ENCODE results near the gene SUCLA2.
A peak's percentile ranks its signal among the peaks of the same experiment; 100 is the strongest.
"Not testable (repeated sequence)": the region's sequence is repeated elsewhere in the genome, so short reads cannot be mapped to it uniquely, and the experiment has no call there.

SUCLA2 gene

GRCh38 chr13:47991859-47992258, 9.2 kb downstream of the SUCLA2 start:
- DNase-seq (ENCODE audit: low spot score) = no peak

- no peak for DNase-seq (ENCODE audit: low spot score)
Measured at GRCh38 chr13:47990920-47991466, 10.1 kb downstream of the SUCLA2 start.

- DNase-seq (ENCODE audit: low spot score) = no peak
Measured at GRCh38 chr13:47990427-47990826, 10.6 kb downstream of the SUCLA2 start.

GRCh38 chr13:47983070-47983469, 18.0 kb downstream of the SUCLA2 start:
- no peak for DNase-seq (ENCODE audit: low spot score)

GRCh38 chr13:47976325-47976724, 24.7 kb downstream of the SUCLA2 start:
- no peak for DNase-seq (ENCODE audit: low spot score)

GRCh38 chr13:47964863-47965262, 36.2 kb downstream of the SUCLA2 start:
- DNase-seq (ENCODE audit: low spot score) = no peak

- no peak for DNase-seq (ENCODE audit: low spot score)
Measured at GRCh38 chr13:47962237-47962636, 38.8 kb downstream of the SUCLA2 start.

- no peak for DNase-seq (ENCODE audit: low spot score)
Measured at GRCh38 chr13:47959468-47960247, 41.4 kb downstream of the SUCLA2 start.

GRCh38 chr13:47957073-47957472, 44.0 kb downstream of the SUCLA2 start:
- DNase-seq (ENCODE audit: low spot score) = no peak

- no peak for DNase-seq (ENCODE audit: low spot score)
Measured at GRCh38 chr13:47955836-47956235, 45.2 kb downstream of the SUCLA2 start.

GRCh38 chr13:47949799-47950198, 51.3 kb downstream of the SUCLA2 start:
- no peak for DNase-seq (ENCODE audit: low spot score)

GRCh38 chr13:47945738-47946137, 55.3 kb downstream of the SUCLA2 start:
- no peak for DNase-seq (ENCODE audit: low spot score)

- not testable (repeated sequence) for DNase-seq (ENCODE audit: low spot score)
Measured at GRCh38 chr13:47945146-47945545, 55.9 kb downstream of the SUCLA2 start.

- no peak for DNase-seq (ENCODE audit: low spot score)
Measured at GRCh38 chr13:47934371-47934770, 66.7 kb downstream of the SUCLA2 start.

- DNase-seq (ENCODE audit: low spot score) = peak; percentile 11
Measured at GRCh38 chr13:47932950-47933923, 67.8 kb downstream of the SUCLA2 start.

- DNase-seq (ENCODE audit: low spot score) = no peak
Measured at GRCh38 chr13:47930649-47931165, 70.4 kb downstream of the SUCLA2 start.

- no peak for DNase-seq (ENCODE audit: low spot score)
Measured at GRCh38 chr13:47929156-47929555, 71.9 kb downstream of the SUCLA2 start.

- DNase-seq (ENCODE audit: low spot score) = no peak
Measured at GRCh38 chr13:47917022-47917574, 84.0 kb downstream of the SUCLA2 start.

GRCh38 chr13:47908197-47908902, 92.7 kb downstream of the SUCLA2 start:
- no peak for DNase-seq (ENCODE audit: low spot score)

GRCh38 chr13:47904891-47905290, 96.2 kb downstream of the SUCLA2 start:
- DNase-seq (ENCODE audit: low spot score) = no peak

- DNase-seq (ENCODE audit: low spot score) = no peak
Measured at GRCh38 chr13:47904241-47904640, 96.8 kb downstream of the SUCLA2 start.

Measured in HuH-7 (cell line).